Measurements from ENCODE around the gene CDON. TPM values are rescaled to one million over a fixed set of nuclear protein-coding genes. Genes with fewer than 3 reads are reported as not detected.

Gene CDON
- total and polyA plus RNA-seq, 2 donors (not counting 1 experiment from before 2014, with no cell fraction given) = 0.01 TPM; not detected in 1

GRCh38 chr11:125968354-125968753 lies 94.3 kb downstream of the CDON start:
- no peak overlapping the region for H3K27ac Mint-ChIP-seq
- H3K4me1 Mint-ChIP-seq = no peaks in the 10 kb centered on the region
- DNase-seq = no peak
- CTCF ChIA-PET = no interaction called here
- POLR2A ChIA-PET = no interaction called here
- intact Hi-C loops (cut with micrococcal nuclease) = no loop called here
- WGBS (ENCODE audit: insufficient coverage) = no CpG with 5 or more reads among the region's 7 CpGs
- H3K9me3 ChIP-seq (ENCODE audit: control extremely low read depth in 1 of 3, control insufficient read depth in 2 of 3, insufficient read depth in 1 of 3, low read length in 2 of 3) = no peaks in the 10 kb centered on the region
- TF ChIP-seq CTCF (IDR thresholded peaks at IDR 0.05) (no peak), EZH2 (IDR thresholded peaks at IDR 0.05; ENCODE audit: borderline replicate concordance, insufficient read depth, low read depth, low read length, poor library complexity, severe bottlenecking) (no peak)
- no peak overlapping the region for H3K9ac ChIP-seq (ENCODE audit: low read length)
- H2AFZ ChIP-seq (ENCODE audit: insufficient read depth, low read depth, low read length, poor library complexity, severe bottlenecking) = no peak overlapping the region
- H3K27ac ChIP-seq (ENCODE audit: low read length in 2 of 2) = no peak overlapping the region
- H3K79me2 ChIP-seq (ENCODE audit: control insufficient read depth, insufficient read depth, low read length) = no peaks in the 10 kb centered on the region
- no peak overlapping the region for H3K4me3 Mint-ChIP-seq
- no peak overlapping the region for H3K4me2 ChIP-seq (replicated peaks; ENCODE audit: low read depth, low read length, poor library complexity, severe bottlenecking)
- H3K36me3 ChIP-seq (replicated peaks in 1 of 2; ENCODE audit: control extremely low read depth in 1 of 2, control insufficient read depth in 1 of 2, extremely low read depth in 1 of 2, insufficient read depth in 2 of 2, low read length in 1 of 2) = no peaks in the 10 kb centered on the region
- no peaks in the 10 kb centered on the region for H3K9me3 Mint-ChIP-seq (ENCODE audit: insufficient read depth)
- no peaks in the 10 kb centered on the region for H4K20me1 ChIP-seq (ENCODE audit: control insufficient read depth, insufficient read depth, low read length, poor library complexity, severe bottlenecking)
- peaks cover 0 to 4% (median 0%) of the 10 kb centered on the region in 4 experiments for H3K27me3 ChIP-seq (replicated peaks in 1 of 4; ENCODE audit: control extremely low read depth in 1 of 4, control insufficient read depth in 3 of 4, insufficient read depth in 4 of 4, low read length in 3 of 4)
- ATAC-seq (ENCODE audit: low read depth) = no peak
- no peaks in the 10 kb centered on the region for H3K4me1 ChIP-seq (ENCODE audit: control insufficient read depth in 2 of 2, insufficient read depth in 2 of 2, low read length in 2 of 2)
- peaks cover 27% of the 10 kb centered on the region for H3K27me3 Mint-ChIP-seq
- H3K4me3 ChIP-seq (ENCODE audit: control extremely low read depth in 1 of 5, extremely low read depth in 1 of 5, insufficient read depth in 1 of 5, low read depth in 2 of 5, low read length in 4 of 5) = no peak overlapping the region

GRCh38 chr11:125967515-125967914 lies 95.2 kb downstream of the CDON start:
- ChIA-PET POLR2A (no interaction called here), CTCF (no interaction called here)
- no peak overlapping the region for H3K4me2 ChIP-seq (replicated peaks; ENCODE audit: low read depth, low read length, poor library complexity, severe bottlenecking)
- ATAC-seq (ENCODE audit: low read depth) (no peak), DNase-seq (no peak)
- H3K36me3 ChIP-seq (replicated peaks in 1 of 2; ENCODE audit: control extremely low read depth in 1 of 2, control insufficient read depth in 1 of 2, extremely low read depth in 1 of 2, insufficient read depth in 2 of 2, low read length in 1 of 2) = no peaks in the 10 kb centered on the region
- Mint-ChIP-seq H3K27ac (no peak overlapping the region), H3K27me3 (peaks cover 23% of the 10 kb centered on the region), H3K9me3 (ENCODE audit: insufficient read depth) (peaks cover 2% of the 10 kb centered on the region), H3K4me3 (no peak overlapping the region), H3K4me1 (no peaks in the 10 kb centered on the region)
- H3K9me3 ChIP-seq (ENCODE audit: control extremely low read depth in 1 of 3, control insufficient read depth in 2 of 3, insufficient read depth in 1 of 3, low read length in 2 of 3) = no peaks in the 10 kb centered on the region
- no peak overlapping the region for H3K9ac ChIP-seq (ENCODE audit: low read length)
- TF ChIP-seq CTCF (IDR thresholded peaks at IDR 0.05) = no peak
- no peak for TF ChIP-seq EZH2 (IDR thresholded peaks at IDR 0.05; ENCODE audit: borderline replicate concordance, insufficient read depth, low read depth, low read length, poor library complexity, severe bottlenecking)
- no peak overlapping the region for H3K27ac ChIP-seq (ENCODE audit: low read length in 2 of 2)
- H4K20me1 ChIP-seq (ENCODE audit: control insufficient read depth, insufficient read depth, low read length, poor library complexity, severe bottlenecking) = no peaks in the 10 kb centered on the region
- no peaks in the 10 kb centered on the region for H3K4me1 ChIP-seq (ENCODE audit: control insufficient read depth in 2 of 2, insufficient read depth in 2 of 2, low read length in 2 of 2)
- intact Hi-C loops (cut with micrococcal nuclease) = no loop called here
- 80% methylated on average over 1 of the region's 4 CpGs for WGBS (ENCODE audit: insufficient coverage)
- H3K27me3 ChIP-seq (replicated peaks in 1 of 4; ENCODE audit: control extremely low read depth in 1 of 4, control insufficient read depth in 3 of 4, insufficient read depth in 4 of 4, low read length in 3 of 4) = peaks cover 0 to 4% (median 0%) of the 10 kb centered on the region in 4 experiments
- H3K79me2 ChIP-seq (ENCODE audit: control insufficient read depth, insufficient read depth, low read length) = no peaks in the 10 kb centered on the region
- no peak overlapping the region for H3K4me3 ChIP-seq (ENCODE audit: control extremely low read depth in 1 of 5, extremely low read depth in 1 of 5, insufficient read depth in 1 of 5, low read depth in 2 of 5, low read length in 4 of 5)
- no peak overlapping the region for H2AFZ ChIP-seq (ENCODE audit: insufficient read depth, low read depth, low read length, poor library complexity, severe bottlenecking)
